Measurements from ENCODE around the gene SORBS2. TPM values are rescaled to one million over a fixed set of nuclear protein-coding genes. Genes with fewer than 3 reads are reported as not detected.

The SORBS2 gene
- total RNA-seq, 4 donors from 2014 or later: 21.5 to 118 (median 29.5) TPM

GRCh38 chr4:185728893-185729292, 83.1 kb downstream of the SORBS2 start:
- TF ChIP-seq CTCF (IDR thresholded peaks at IDR 0.05): no peak
- no peak for TF ChIP-seq POLR2A (IDR thresholded peaks at IDR 0.05)
- H3K4me1 ChIP-seq: no peaks in the 10 kb centered on the region
- intact Hi-C loops (cut with DNase I; ENCODE audit: low total_unique reads): no loop called here

GRCh38 chr4:185726931-185727330, 85.1 kb downstream of the SORBS2 start:
- intact Hi-C loops (cut with DNase I; ENCODE audit: low total_unique reads): no loop called here
- peaks cover 0 to 3% of the 10 kb centered on the region in 2 donors for H3K27me3 ChIP-seq
- no peaks in the 10 kb centered on the region for H3K9me3 ChIP-seq
- no peak overlapping the region for H3K27ac ChIP-seq
- no peaks in the 10 kb centered on the region for H3K36me3 ChIP-seq
- H3K4me3 ChIP-seq: no peak overlapping the region
- H3K4me1 ChIP-seq: no peaks in the 10 kb centered on the region
- DNase-seq: no peak
- no peak for TF ChIP-seq CTCF (IDR thresholded peaks at IDR 0.05)
- TF ChIP-seq POLR2A (IDR thresholded peaks at IDR 0.05): no peak

More at GRCh38 chr4:185728893-185729292, 83.1 kb downstream of the SORBS2 start:
- DNase-seq: no peak
- no peak overlapping the region for H3K4me3 ChIP-seq
- no peak overlapping the region for H3K27ac ChIP-seq
- peaks cover 0 to 3% of the 10 kb centered on the region in 2 donors for H3K27me3 ChIP-seq
- H3K36me3 ChIP-seq: no peaks in the 10 kb centered on the region
- H3K9me3 ChIP-seq: no peaks in the 10 kb centered on the region

- TF ChIP-seq POLR2A (IDR thresholded peaks at IDR 0.05) (no peak), CTCF (IDR thresholded peaks at IDR 0.05) (no peak)
- DNase-seq: no peak
- Histone ChIP-seq H3K36me3 (no peaks in the 10 kb centered on the region), H3K27ac (peak overlapping the region; percentile 31 to 65), H3K4me3 (no peak overlapping the region), H3K9me3 (no peaks in the 10 kb centered on the region), H3K4me1 (no peaks in the 10 kb centered on the region), H3K27me3 (peaks cover 0 to 3% of the 10 kb centered on the region in 2 donors)
- intact Hi-C loops (cut with DNase I; ENCODE audit: low total_unique reads): no loop called here
Observed at GRCh38 chr4:185723631-185724260, 88.2 kb downstream of the SORBS2 start.

- Histone ChIP-seq H3K9me3 (no peaks in the 10 kb centered on the region), H3K27ac (peak overlapping the region in 1 of 2 donors; percentile 29), H3K36me3 (no peaks in the 10 kb centered on the region), H3K4me3 (no peak overlapping the region), H3K4me1 (no peaks in the 10 kb centered on the region), H3K27me3 (peaks cover 0 to 3% of the 10 kb centered on the region in 2 donors)
- TF ChIP-seq CTCF (IDR thresholded peaks at IDR 0.05) (no peak), POLR2A (IDR thresholded peaks at IDR 0.05) (no peak)
- intact Hi-C loops (cut with DNase I; ENCODE audit: low total_unique reads): no loop called here
- DNase-seq: no peak
Observed at GRCh38 chr4:185722029-185722316, 90.0 kb downstream of the SORBS2 start.

- no peaks in the 10 kb centered on the region for H3K36me3 ChIP-seq
- TF ChIP-seq POLR2A (IDR thresholded peaks at IDR 0.05): no peak
- TF ChIP-seq CTCF (IDR thresholded peaks at IDR 0.05): no peak
- intact Hi-C loops (cut with DNase I; ENCODE audit: low total_unique reads): no loop called here
- H3K9me3 ChIP-seq: no peaks in the 10 kb centered on the region
- no peak overlapping the region for H3K4me3 ChIP-seq
- no peaks in the 10 kb centered on the region for H3K27me3 ChIP-seq
- no peaks in the 10 kb centered on the region for H3K4me1 ChIP-seq
- H3K27ac ChIP-seq: peak overlapping the region in 1 of 2 donors; percentile 29
- DNase-seq: no peak
Observed at GRCh38 chr4:185721190-185722028, 90.6 kb downstream of the SORBS2 start.

Measured in uterus (tissue), 4 donors.